GM12878 (cell line): Measurements from ENCODE around the gene SLC50A1. TPM values are rescaled to one million over a fixed set of nuclear protein-coding genes. Genes with fewer than 3 reads are reported as not detected.

Source experiments
- ATAC-seq: fragments of 200-7000 bp; cut with Tn5 transposase; 3 replicates; pipeline ENCODE4 v1.9.1; 2020; ENCODE audit warnings: mild to moderate bottlenecking, moderate library complexity
- BruUV-seq: library from RNA; stranded (reverse); fragments of 400-500 nt; replicated peaks from 2 replicates; lab custom pipeline; 2021; lab: Mats Ljungman, UMichigan
- CTCF ChIA-PET: fragments of 300-600 bp; sonication (Branson Sonifier 250); formaldehyde crosslinking; extraction: SDS; loops from one replicate; lab custom pipeline; 2021; ENCODE audit warnings: inconsistent platforms; lab: Yijun Ruan, JAX
- POLR2A ChIA-PET: fragments of 350-600 bp; formaldehyde crosslinking; extraction: SDS; loops from one replicate; lab custom pipeline; 2021; ENCODE audit warnings: inconsistent platforms; lab: Charles Lee
- RAD21 ChIA-PET: fragments of 300-600 bp; sonication (Branson Sonifier 250); formaldehyde crosslinking; loops from one replicate; lab custom pipeline; 2023; ENCODE audit warnings: antibody characterized with exemption; ENCODE audit not compliant: unreplicated experiment; lab: Charles Lee
- SMC1A ChIA-PET: fragments of 300-600 bp; sonication (Branson Sonifier 250); formaldehyde crosslinking; loops from one replicate; lab custom pipeline; 2023; ENCODE audit not compliant: unreplicated experiment, uncharacterized antibody; lab: Charles Lee
- DNase-seq: peaks from one replicate; pipeline ENCODE4 v3.0.0-alpha.2; 2011; ENCODE audit warnings: low read depth, low spot score
- FAIRE-seq: peaks from 3 replicates; lab custom pipeline; 2011; peaks lifted over from hg19 to GRCh38; lab: Jason Lieb, UNC
- H2AFZ ChIP-seq: 2 replicates; pipeline ENCODE4 v1.6.0; 2011; ENCODE audit warnings: low read depth, low read length, control low read depth; ENCODE audit not compliant: control insufficient read depth
- H3K27ac ChIP-seq: 2 replicates; pipeline ENCODE4 v1.5.1; 2011; ENCODE audit warnings: control low read depth; ENCODE audit not compliant: control insufficient read depth, insufficient read depth
- H3K27me3 ChIP-seq, 2 experiments: replicated peaks in 1 of 2; 2 replicates each; pipeline versions ENCODE4 v1.6.0 to v1.6.1; 2011; ENCODE audit warnings: low read length in 1 of 2; ENCODE audit not compliant: control insufficient read depth in 2 of 2, insufficient read depth in 2 of 2
- H3K36me3 ChIP-seq, 2 experiments: 2 replicates each; pipeline ENCODE4 v1.5.1; 2011; ENCODE audit warnings: low read length in 1 of 2; ENCODE audit not compliant: control insufficient read depth in 2 of 2, insufficient read depth in 2 of 2
- H3K4me1 ChIP-seq: 2 replicates; pipeline ENCODE4 v1.6.1; 2011; ENCODE audit warnings: mild to moderate bottlenecking, low read length, moderate library complexity, mixed read lengths; ENCODE audit not compliant: control insufficient read depth, insufficient read depth
- H3K4me2 ChIP-seq: 2 replicates; pipeline ENCODE4 v1.6.0; 2011; ENCODE audit warnings: control low read depth; ENCODE audit not compliant: control insufficient read depth, insufficient read depth
- H3K4me3 ChIP-seq: fragments of 200-600 bp; sonication (generic); 2 replicates; pipeline ENCODE4 v1.5.1; 2016
- H3K79me2 ChIP-seq: 2 replicates; pipeline ENCODE4 v1.6.0; 2011; ENCODE audit warnings: low read length; ENCODE audit not compliant: control insufficient read depth, insufficient read depth
- H3K9ac ChIP-seq: 2 replicates; pipeline ENCODE4 v1.8.0; 2011; ENCODE audit warnings: low read length, control low read depth, mixed read lengths; ENCODE audit not compliant: control insufficient read depth, insufficient read depth
- H3K9me3 ChIP-seq: replicated peaks from 3 replicates; pipeline ENCODE4 v1.5.1; 2011; ENCODE audit warnings: mild to moderate bottlenecking, low read length; ENCODE audit not compliant: control insufficient read depth, insufficient read depth
- H4K20me1 ChIP-seq: 2 replicates; pipeline ENCODE4 v1.6.0; 2011; ENCODE audit not compliant: control insufficient read depth, insufficient read depth
- WGBS: methylation state at CpG from one replicate; pipeline ENCODE4 v1.1.6; 2016; ENCODE audit warnings: low lambda C conversion rate; ENCODE audit not compliant: insufficient replicate concordance, insufficient coverage; ENCODE audit errors: missing lambda C conversion rate; 5-methylcytosine and 5-hydroxymethylcytosine counted together
- in situ Hi-C: fragments of 300-500 bp; cut with MboI; formaldehyde crosslinking; loops from 9 replicates; pipeline ENCODE4 v1.14.3; 2018; ENCODE audit warnings: mixed read lengths
- intact Hi-C: fragments of 100-400 bp; cut with micrococcal nuclease; formaldehyde crosslinking; loops from one replicate; pipeline ENCODE4 v1.14.2; 2022; ENCODE audit not compliant: unreplicated experiment
- polyA plus RNA-seq, 11 experiments: library from polyadenylated mRNA; depleted of rRNA in 4 of 11; unstranded in 6 of 11; stranded (reverse) in 5 of 11; fragments of >200 nt; fragmentation: Nextera tagmentation in 4 of 11; fragmentation: Illumina TruSeq in 1 of 11; extraction: Ambion mirVana in 4 of 11; extraction: Trizol in 1 of 11; gene quantifications; 1 replicate in 1 of 11; 2 replicates in 10 of 11; pipeline versions ENCODE4 v1.2.1 to v1.2.3, GENCODE V29; 2011 to 2016; ENCODE audit warnings: inconsistent platforms in 2 of 11, missing spikeins in 2 of 11, low read depth in 1 of 11
- total RNA-seq, 4 experiments: library from RNA; depleted of rRNA in 3 of 4; stranded (reverse); fragments of >200 nt in 3 of 4; fragmentation: Illumina TruSeq in 1 of 4; extraction: Trizol in 1 of 4; gene quantifications; 2 replicates each; pipeline versions ENCODE4 v1.2.1 to v1.2.3, GENCODE V29; 2013 to 2021
- TF ChIP-seq, protein P1 (sequence below): fragments of 450-650 bp; IDR thresholded peaks from 2 replicates; pipeline ENCODE4 v1.6.1; 2016; ENCODE audit warnings: mild to moderate bottlenecking
- TF ChIP-seq, protein P2 (sequence below): fragments of 450-650 bp; IDR thresholded peaks from 2 replicates; pipeline ENCODE4 v1.6.1; 2017; ENCODE audit warnings: antibody characterized with exemption, mild to moderate bottlenecking, moderate library complexity

The SLC50A1 gene
- total and polyA plus RNA-seq, 10 of the 15 experiments (the other 5 are each of a cell fraction or from before 2014, with no cell fraction given), result 32.5 to 85.6 (median 54.0) TPM

- no peak overlapping the region for H3K4me2 ChIP-seq
- H3K36me3 ChIP-seq, result no peaks in the 10 kb centered on the region
- TF ChIP-seq, protein P1, sequence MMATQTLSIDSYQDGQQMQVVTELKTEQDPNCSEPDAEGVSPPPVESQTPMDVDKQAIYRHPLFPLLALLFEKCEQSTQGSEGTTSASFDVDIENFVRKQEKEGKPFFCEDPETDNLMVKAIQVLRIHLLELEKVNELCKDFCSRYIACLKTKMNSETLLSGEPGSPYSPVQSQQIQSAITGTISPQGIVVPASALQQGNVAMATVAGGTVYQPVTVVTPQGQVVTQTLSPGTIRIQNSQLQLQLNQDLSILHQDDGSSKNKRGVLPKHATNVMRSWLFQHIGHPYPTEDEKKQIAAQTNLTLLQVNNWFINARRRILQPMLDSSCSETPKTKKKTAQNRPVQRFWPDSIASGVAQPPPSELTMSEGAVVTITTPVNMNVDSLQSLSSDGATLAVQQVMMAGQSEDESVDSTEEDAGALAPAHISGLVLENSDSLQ, result peak; percentile 73; the same call in 1 of the 2 replicates
- TF ChIP-seq, protein P2, sequence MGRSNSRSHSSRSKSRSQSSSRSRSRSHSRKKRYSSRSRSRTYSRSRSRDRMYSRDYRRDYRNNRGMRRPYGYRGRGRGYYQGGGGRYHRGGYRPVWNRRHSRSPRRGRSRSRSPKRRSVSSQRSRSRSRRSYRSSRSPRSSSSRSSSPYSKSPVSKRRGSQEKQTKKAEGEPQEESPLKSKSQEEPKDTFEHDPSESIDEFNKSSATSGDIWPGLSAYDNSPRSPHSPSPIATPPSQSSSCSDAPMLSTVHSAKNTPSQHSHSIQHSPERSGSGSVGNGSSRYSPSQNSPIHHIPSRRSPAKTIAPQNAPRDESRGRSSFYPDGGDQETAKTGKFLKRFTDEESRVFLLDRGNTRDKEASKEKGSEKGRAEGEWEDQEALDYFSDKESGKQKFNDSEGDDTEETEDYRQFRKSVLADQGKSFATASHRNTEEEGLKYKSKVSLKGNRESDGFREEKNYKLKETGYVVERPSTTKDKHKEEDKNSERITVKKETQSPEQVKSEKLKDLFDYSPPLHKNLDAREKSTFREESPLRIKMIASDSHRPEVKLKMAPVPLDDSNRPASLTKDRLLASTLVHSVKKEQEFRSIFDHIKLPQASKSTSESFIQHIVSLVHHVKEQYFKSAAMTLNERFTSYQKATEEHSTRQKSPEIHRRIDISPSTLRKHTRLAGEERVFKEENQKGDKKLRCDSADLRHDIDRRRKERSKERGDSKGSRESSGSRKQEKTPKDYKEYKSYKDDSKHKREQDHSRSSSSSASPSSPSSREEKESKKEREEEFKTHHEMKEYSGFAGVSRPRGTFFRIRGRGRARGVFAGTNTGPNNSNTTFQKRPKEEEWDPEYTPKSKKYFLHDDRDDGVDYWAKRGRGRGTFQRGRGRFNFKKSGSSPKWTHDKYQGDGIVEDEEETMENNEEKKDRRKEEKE, result no peak
- H3K4me1 ChIP-seq, result peaks cover 5% of the 10 kb centered on the region; the same call in 1 of the 2 replicates
- no peaks in the 10 kb centered on the region for H3K79me2 ChIP-seq
- intact Hi-C loops (no loop called here), in situ Hi-C loops (no loop called here)
- POLR2A ChIA-PET, result no interaction called here
- DNase-seq, result no peak
- peaks cover 0 to 2% of the 10 kb centered on the region in 2 experiments; a peak in 1 of 4 replicates for H3K27me3 ChIP-seq
- ATAC-seq, result peak; percentile 54
- no peak overlapping the region for H3K27ac ChIP-seq
- no peaks in the 10 kb centered on the region for H4K20me1 ChIP-seq
- SMC1A ChIA-PET, result no interaction called here
- no peaks in the 10 kb centered on the region for H3K9me3 ChIP-seq
- CTCF ChIA-PET, result interaction anchor here (1.8 kb wide), 1 partner anchor 22 kb away, joined by 10 read pairs; no protein-coding TSS in a partner anchor
- FAIRE-seq, result no peak
- RAD21 ChIA-PET, result no interaction called here
- no peak overlapping the region; the same call in 1 of the 2 replicates for H2AFZ ChIP-seq
- no TSS peak for BruUV-seq
- no peak overlapping the region for H3K9ac ChIP-seq
- H3K4me3 ChIP-seq, result no peak overlapping the region
- WGBS, result 28% methylated on average over 5 of the region's 5 CpGs
These were observed 22.1 kb upstream of the SLC50A1 start for GRCh38 chr1:155113450-155113980.
